Fibroblast of villous mesenchyme (primary cell): Measurements from ENCODE around the gene PLXNC1. TPM values are rescaled to one million over a fixed set of nuclear protein-coding genes. Genes with fewer than 3 reads are reported as not detected.

ENCODE experiments used
- DNase-seq: peaks from one replicate; pipeline ENCODE4 v3.0.0-alpha.2; 2010; ENCODE audit warnings: low read depth
- H3K4me3 ChIP-seq: 2 replicates; pipeline ENCODE4 v1.5.1; 2011; ENCODE audit warnings: low read depth, mild to moderate bottlenecking, low read length
- total RNA-seq: library from RNA; depleted of rRNA; stranded (reverse); fragments of >200 nt; gene quantifications from 2 replicates; pipeline ENCODE4 v1.2.3, GENCODE V29; 2012
- TF ChIP-seq, protein P1 (sequence below): IDR thresholded peaks from 2 replicates; pipeline ENCODE4 v1.5.1; 2012; ENCODE audit warnings: low read depth, mild to moderate bottlenecking, low read length; ENCODE audit not compliant: insufficient read depth

Gene PLXNC1
- total RNA-seq, 1 donor, result 0.86 TPM

DNA sequence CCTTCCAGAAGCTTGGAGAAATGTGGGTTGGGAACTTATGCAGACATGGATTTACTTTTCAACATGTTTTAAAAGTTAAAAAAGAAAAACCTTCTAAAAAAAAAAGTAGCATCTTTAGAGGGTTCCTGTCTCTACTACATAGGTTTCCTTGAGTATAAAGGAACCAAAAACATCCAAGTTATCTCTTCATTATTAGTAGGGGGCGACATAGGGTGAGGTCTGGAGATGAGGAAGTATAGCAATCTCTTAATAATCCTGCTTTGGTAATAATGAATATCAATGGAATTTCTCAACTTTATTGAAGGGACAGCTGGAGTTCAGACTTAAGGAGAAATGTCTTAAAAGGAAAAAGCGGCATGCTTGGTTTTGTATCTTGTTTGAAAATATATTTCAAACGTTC is 6.5 kb upstream of the PLXNC1 start:
- DNase-seq, result no peak
- TF ChIP-seq, protein P1, sequence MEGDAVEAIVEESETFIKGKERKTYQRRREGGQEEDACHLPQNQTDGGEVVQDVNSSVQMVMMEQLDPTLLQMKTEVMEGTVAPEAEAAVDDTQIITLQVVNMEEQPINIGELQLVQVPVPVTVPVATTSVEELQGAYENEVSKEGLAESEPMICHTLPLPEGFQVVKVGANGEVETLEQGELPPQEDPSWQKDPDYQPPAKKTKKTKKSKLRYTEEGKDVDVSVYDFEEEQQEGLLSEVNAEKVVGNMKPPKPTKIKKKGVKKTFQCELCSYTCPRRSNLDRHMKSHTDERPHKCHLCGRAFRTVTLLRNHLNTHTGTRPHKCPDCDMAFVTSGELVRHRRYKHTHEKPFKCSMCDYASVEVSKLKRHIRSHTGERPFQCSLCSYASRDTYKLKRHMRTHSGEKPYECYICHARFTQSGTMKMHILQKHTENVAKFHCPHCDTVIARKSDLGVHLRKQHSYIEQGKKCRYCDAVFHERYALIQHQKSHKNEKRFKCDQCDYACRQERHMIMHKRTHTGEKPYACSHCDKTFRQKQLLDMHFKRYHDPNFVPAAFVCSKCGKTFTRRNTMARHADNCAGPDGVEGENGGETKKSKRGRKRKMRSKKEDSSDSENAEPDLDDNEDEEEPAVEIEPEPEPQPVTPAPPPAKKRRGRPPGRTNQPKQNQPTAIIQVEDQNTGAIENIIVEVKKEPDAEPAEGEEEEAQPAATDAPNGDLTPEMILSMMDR, result no peak
- H3K4me3 ChIP-seq, result no peak overlapping the region

DNA sequence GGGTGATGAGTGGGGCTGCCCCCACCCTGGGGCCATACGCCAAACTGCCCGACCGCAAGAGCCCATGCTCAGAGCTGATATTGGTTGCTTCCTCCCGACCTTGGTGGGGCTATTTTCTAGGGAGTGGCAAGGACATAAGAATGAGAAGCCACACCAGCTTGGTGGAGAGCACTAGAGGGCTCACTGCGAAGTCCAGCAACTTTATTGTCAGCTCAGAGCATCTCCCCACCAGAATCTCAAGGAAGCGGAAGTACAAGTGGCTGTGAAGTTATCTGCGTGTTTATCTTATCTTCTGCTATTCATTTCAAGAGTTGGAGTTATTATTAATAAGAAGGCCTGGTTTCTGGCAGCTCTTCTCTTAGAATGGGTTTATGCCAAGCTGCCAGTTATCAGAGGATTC is 4.9 kb upstream of the PLXNC1 start:
- H3K4me3 ChIP-seq, result no peak overlapping the region
- no peak for DNase-seq
- TF ChIP-seq, protein P1, result no peak

DNA sequence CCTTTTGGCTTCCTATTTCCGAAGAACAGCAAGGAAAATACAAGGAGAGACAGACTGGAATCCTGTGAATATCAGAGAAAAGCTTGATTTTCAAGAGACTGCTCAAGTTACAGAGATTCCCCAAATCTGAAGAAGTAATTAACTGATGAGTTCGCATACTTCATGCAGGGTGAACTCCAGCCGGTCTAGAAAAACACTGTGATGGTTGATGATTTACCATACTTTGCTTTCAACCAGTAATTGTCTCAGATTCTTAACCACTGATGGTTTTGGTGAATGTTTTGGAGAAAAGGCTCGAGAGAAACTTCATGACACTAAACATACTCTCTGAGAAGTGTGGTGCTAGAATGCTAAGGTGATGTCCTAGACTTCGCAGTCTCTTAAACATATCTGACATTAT is 4.4 kb upstream of the PLXNC1 start:
- no peak overlapping the region for H3K4me3 ChIP-seq
- DNase-seq, result no peak
- TF ChIP-seq, protein P1, result no peak

DNA sequence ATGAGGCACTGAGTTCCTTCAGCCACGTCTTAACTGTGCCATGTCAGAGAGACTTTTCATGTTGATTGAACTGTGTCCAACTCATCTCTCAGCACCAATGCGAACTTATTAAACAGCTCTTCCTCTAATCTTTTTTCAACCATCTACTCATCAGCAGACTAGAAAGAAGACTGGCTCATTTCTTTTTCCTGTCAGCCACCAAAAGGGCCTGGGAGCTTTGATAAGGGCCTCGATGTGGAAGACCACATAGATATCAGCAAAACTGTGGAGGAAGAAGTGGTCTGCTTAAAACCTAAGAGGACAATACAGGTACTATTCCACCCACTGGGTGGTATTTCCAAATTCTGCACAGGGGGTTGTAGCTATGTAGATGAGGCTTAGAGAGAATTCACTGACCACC is 3.6 kb upstream of the PLXNC1 start:
- TF ChIP-seq, protein P1, result no peak
- DNase-seq, result no peak
- H3K4me3 ChIP-seq, result no peak overlapping the region

DNA sequence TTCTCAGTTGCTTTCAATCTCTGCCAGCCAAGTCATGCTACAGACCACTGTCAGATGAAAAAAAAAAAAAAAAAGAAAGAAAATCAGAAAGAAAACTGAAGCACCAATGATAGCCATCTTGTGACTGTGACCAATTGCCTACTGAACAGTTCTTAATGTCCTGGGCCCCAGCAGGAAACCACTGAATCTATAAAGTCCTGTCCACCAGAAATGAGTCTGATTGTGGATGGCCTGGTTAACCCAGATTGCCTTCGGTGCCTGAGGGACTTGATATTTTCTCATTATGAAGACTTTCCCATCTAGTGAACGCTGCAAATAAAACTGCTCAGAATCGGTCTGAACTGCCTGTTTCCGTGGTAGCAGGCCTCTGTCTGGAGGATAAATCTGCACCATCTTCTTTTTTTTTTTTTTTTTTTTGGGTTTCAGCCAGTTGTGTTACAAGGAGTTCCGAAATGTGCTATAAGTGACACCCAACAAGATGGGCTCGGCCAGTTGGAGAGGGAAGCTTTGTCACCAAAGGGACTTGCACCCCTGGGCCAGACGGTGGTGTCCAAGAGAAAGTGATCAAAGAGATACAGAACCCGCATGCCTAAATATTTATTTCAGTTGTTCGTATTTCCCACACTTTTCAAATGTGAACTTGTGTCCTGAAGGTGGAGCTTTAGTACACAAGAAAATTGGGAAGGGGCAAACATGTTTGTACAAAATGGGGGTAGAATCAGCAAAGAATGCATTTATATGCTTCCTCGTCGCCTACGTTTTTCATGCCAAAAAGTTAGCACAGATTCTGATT is 3.0 kb upstream of the PLXNC1 start:
- TF ChIP-seq, protein P1, result peak; percentile 52
- no peak overlapping the region for H3K4me3 ChIP-seq
- DNase-seq, result peak; percentile 60

DNA sequence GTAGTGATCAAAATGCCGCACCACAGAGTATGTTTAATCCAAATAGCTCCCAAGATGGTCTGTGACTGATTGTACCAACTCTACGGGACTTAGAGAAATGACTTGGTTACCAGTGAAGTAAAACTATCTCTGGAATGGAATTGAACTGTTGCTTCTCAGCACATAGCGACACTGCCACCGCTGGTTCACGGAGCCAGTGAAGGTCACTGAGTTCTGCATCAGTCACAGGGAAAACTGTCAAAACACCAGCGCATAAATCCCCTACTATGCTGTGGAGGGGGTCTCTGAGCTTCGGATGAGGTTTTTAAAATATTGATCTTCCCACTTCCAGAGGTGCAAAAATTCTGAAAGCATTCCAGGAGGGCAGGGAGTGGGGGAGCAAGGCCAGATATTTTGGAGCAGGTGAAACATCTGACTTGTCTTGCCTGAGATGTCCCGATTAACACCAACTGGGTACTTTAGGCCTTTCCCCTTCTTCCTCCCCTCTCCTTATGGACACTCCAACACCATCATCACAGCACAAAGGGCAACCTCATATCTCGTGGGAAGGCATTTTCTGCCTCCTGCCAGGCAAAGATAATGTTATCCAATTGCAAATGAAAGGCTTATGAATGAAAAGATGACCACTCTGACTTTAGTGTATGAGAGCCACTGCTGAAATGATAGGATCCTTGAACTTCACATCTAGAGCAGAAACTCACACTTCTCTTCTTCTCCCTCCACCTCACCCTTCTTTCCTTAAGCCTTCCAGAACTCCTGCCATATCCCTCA is 2.0 kb upstream of the PLXNC1 start:
- TF ChIP-seq, protein P1, result no peak
- DNase-seq, result no peak
- no peak overlapping the region for H3K4me3 ChIP-seq
